Activated naive CD4-positive, alpha-beta T cell treated with anti-CD3 and anti-CD28 coated beads, Interleukin-2, amount 50 U/mL, for 16 hours (primary cell): ENCODE results near the gene LRGUK.
"Not testable (repeated sequence)": the region's sequence is repeated elsewhere in the genome, so short reads cannot be mapped to it uniquely, and the experiment has no call there.

ENCODE experiments used
- DNase-seq: peaks from one replicate; pipeline ENCODE4 v3.0.0-alpha.2; 2020

The LRGUK gene

DNA sequence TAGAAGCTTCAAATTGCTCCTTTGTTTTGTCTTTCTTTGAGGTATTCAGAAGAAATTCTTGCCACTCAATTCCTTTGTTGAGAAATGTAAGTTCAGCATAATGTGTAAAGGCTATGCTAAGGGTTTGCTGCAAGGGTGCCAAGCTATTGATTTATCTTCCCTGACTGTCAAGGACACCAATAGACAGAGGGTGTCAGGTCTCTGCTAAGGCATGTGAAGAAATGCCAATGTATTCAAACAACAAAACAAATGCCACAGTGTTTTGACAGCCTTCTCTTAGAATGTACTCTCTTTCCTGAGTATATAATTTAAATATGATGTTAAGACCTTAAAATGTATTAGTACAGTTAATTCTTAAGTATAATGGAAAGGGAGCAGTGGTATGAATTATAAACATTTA lies 62.4 kb downstream of the LRGUK start:
- DNase-seq, result no peak

DNA sequence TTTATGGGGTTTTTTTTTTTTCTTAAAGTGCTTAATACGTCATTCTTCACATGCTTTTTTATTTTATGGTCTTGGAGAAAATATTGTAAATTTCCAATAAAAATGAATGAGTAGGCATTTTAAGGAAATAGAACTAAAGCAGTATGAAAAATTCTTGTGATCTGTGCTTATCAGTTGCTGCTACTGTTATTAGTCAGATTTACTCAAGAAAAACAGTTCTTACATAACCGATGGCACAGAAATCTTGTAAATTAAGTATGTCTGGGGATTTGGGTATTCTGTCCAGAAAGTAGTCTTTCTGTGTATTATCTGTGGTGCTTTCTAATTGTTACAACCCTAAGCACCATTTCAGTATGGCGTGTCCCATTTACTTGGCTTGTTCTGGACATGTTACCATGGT lies 64.7 kb downstream of the LRGUK start:
- no peak for DNase-seq

DNA sequence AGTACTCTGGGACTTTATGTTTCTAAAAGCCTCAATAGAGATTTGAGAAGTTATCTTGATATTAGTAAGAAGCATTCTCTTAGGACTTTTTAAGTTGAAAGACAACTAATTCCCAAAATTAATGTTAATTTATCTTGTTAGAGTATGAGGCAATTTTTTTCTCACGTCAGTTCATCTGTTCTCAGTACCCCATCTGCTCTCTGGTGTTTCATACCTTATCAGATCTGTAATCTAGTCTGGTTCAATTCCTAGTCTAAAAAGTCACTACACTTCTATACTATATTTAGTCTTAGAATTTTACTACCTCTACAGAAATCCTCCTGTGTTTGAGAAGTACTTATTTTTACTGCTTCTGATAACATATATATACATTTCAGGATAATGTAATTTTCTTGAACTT lies 66.1 kb downstream of the LRGUK start:
- DNase-seq, result no peak

DNA sequence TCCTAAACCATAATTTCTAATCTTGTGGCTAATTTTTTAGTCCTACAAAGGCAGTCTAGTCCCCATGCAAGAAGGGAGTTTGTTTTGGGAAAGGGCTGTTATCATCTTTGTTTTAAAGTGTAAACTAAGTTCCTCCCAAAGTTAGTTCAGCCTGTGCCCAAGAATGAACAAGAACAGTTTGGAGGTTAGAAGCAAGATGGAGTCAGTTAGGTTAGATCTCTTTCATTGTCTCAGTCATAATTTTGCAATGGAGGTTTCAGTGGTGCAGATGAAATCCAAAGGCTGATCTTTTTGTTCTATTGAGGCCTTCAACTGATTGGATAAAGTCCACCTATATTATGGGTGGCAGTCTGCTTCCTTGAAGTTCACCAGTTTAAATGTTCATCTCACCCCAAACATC lies 68.1 kb downstream of the LRGUK start:
- no peak for DNase-seq

DNA sequence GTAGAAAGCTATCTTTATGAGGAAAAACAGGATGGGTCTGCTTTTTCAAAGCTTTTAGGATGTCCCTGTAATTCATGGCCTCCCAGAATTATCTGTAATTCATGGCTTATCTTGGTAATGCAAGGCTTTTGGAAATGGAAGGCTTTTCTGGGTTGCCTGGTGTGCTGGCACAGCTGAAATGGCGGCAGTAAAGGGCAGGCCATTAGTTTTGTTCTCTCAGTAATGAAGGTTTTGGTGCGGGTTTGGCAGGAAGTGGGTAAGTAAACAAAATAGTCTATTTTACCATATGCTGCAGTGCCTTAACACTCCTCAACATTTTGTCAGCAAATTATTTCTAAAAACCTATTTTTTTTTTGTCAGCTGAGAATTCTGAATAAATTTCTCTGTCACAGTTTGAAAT lies 69.3 kb downstream of the LRGUK start:
- no peak for DNase-seq

DNA sequence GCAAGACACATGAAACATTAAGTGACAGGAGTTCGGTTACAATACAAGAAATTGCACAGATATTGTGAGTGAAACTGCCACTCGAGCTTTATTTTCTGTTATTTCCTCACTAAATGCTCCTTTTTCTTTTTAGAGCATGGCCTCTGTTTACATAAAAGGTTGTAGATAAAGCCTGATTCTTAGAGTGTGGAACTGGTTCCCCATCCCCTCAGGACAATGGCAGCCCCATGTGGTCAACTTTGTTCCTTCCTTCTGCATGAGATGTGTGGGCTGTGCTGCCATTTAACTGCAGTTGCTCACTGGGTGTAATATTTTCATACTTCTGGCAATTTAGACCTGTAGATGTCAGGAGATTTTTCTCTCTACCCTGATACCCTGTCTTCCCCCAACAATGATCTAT lies 70.2 kb downstream of the LRGUK start:
- no peak for DNase-seq

DNA sequence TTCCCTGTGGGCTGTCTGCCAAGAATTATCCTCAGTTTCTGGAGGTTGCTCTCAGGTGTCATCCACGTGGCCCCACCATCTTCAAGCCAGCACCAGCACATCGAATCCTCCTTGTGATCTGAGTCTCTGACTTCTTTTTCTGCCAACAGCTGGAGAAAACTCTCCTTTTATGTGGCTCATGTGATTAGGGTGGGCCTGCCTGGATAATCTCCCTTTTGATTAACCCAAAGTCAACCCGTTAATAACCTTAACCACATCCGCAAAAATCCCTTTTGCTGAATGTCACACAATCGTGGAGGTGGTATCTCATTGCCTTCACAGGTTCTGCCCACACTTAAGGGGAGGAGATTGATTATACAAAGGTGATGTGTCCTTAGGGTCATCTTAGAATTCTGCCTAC lies 73.8 kb downstream of the LRGUK start:
- DNase-seq, result no peak

DNA sequence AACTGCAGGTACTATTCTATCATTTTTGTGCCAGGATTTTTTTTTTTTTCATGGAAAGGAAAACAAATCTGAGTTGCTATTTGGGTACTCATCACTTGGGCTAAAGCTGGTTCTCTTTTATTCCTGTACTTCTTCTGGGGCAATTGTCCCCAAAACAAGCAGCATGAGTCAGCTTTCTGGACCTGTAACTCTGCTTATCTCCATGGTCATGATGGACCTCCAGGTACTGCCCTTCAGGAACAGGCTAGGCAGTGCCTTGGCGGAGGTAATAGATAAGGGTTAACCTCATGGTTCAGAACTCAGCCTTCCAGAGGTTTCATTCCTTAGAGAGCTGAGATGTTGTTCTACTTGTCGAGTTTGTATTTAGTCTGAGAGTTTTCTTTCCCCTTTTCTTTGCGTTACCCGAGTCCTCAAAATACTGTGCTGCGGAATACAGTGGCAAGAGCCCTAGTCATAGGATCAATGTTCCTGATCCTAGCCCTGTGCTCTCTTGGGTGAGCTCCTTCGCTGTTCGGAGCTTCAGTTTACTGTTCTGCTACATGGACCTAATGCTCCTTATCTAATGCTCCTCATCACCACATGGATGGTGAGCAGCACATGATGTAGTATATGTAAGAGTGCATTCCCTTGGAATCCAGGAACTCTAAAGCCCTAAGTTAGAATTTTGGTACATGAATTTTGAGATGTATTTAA lies 74.6 kb downstream of the LRGUK start:
- DNase-seq, result no peak

DNA sequence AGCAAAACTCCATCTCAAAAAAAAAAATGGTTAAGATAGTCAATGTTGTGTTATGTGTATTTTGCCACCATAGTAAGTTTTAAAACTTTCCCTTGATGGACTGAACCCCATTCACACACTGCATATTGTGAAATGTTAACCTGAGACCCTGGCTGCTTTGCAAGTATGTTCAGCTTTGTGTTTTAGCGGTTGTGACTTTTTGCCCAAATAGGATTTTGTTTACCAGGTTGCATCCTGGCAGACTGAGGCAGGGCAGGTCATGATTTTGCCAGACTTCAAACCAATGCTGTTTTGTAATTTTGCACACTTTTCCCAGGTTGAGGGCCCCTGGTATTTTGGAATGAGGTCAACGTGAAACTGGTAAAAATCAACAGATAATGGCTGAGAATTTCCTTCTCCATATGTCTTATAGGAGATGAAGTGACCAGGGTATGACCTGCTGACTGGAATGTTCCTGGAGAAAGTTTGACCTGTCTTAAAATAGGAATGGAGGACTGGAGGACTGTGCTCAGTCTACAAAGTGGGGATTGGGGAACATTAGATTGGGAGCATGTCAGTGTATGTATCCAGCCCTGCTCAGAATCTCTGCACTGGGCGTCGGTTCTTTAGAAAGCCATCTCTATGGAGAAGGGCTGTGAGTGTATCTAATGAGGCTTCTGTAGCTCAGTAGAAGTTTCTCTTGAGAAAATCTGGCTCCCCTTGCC lies 76.2 kb downstream of the LRGUK start:
- no peak for DNase-seq

DNA sequence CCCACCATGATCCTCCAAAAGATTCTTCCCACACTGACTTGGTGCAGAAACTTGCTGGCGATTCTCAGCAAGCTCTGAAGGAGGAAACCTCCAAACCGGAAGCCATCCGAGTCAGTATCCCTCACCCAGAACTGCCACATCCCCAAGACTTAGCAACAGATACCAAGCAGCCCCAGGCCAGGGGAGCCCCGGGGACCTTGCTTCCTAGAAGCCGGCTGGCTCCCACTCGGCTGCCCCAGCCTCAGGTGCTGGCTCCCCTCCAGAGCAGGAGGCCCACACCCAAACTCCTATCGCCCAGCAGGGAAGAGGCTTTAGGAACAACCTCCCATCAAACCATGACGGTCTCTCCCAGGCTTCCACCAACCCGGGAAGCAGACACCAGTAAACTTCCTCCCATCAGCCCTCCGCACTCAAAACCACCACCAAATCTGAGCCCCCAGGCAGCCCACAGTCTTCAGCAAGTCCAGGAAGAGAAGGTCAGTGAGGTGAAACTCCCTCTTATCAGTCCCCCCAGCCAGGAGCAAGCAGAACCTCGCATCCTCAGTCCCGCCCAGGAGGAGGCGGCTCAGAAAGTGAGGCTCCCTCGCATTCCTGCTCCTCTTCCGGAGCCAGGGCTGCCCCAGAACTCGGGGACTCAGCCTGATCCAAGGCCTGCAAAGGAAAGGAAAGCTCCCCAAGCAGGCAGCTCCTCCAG lies 82.3 kb downstream of the LRGUK start:
- no peak for DNase-seq

DNA sequence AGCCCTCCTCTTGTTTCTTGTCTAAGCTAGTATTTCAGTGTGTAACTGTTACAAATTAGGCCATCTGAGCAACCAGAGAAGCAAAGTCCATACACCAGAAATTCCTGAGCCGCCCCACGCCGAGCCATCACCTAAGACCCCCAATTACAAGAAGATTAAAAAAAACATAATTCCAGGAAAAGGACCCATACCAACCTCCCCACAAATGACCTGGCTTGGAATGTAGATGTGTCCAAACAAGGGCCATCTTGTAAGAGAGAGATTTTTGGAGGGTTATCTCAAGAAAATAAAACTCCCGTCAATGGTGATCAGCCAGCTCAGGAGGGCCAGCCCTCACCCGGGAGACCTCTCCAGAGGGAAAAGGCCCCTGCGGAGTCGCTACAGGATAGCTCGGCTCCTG lies 83.1 kb downstream of the LRGUK start:
- no peak for DNase-seq

DNA sequence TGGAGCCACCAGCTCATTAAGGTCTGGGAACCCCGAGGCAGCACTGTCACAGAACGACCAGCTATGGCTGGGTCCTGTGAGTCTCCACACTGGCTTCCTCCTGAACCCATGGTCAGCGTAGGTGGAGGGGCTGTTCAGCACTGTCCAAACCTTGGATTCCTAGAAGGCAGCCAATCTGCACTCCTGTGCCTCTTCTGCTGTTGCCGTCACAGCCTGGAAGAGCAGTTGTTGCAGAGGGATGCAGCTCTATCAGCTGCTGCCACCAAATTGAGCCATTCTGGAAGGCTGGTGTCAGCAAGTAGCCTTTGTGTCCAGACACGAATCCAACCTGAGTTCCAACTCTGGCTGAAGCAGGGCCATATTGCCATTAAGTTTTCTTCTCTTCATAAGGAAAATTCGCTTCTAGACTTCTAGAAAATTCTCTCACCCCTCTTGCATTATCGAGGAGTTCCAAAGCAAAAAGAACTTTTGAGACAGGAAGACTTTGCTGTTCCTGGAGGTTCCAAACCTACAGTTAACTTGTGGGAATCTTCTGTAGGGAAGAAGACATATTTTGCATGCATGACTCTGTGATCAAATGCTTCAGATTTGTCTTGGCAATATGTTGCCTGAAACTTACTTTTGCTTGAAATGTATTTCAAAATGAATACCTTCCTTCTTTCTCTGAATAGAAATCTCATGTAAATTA lies 84.0 kb downstream of the LRGUK start:
- no peak for DNase-seq

DNA sequence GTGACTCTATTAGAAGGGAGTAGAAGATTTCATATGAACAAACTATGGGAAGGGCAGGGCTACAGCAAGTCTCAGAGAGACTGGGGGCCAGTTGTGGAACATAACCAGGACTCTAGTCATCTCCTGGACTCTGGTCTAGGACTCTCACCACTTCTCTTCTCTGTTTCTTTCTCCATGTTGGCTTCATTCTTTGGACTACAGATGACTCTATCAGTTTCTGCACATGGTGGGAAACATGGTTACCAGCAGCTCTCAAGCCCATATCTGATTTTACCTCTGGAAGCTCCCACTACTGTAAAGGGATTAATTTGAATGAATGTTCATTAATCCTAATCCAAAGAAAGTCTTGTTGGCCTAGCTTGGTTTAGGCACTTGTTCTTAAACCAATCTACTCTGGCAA lies 84.7 kb downstream of the LRGUK start:
- DNase-seq, result no peak

DNA sequence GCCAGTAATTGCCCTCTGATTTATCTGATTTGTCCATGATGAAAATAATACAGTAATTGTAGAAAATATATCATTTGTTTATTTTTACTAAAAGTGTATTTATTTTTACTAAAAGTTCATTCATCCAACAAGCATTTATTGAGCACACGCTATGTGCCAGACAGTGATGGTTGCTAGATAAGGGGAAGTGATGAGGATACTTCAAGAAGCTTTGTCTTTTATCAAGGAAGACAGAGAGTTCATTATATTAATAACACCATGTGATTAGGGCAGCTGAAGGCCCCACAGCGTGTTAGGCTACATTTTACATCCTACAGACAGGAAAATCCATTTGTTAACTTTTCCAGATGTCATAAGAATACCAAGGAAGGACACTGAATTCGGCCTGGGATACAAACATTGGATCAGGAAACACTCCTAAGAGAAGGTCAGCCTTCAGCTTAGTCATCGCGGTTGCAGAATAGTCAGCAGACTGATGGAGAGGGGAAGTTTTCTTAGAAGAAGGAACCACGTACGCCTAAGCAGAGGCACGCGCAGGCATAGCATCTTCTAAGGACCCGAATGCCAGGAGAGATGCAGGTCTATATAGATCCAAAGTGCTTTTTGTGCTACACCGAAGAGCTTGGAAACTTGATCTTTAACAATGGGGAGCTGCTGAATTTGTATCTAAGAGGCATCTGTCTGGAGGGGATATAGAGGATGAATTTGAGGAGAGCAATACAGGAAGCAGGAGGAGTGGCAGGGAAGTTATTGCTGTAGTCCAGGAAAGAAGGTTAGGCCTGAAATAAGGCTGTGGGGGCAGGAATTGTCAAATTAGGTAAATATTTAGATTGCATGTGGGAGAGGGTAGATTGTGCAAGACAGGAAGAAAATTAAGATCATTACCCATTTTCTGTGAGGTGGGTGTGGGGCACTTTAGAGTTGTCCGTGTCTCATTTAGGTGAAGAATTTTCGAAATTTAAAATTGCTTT lies 85.7 kb downstream of the LRGUK start:
- DNase-seq, result no peak

DNA sequence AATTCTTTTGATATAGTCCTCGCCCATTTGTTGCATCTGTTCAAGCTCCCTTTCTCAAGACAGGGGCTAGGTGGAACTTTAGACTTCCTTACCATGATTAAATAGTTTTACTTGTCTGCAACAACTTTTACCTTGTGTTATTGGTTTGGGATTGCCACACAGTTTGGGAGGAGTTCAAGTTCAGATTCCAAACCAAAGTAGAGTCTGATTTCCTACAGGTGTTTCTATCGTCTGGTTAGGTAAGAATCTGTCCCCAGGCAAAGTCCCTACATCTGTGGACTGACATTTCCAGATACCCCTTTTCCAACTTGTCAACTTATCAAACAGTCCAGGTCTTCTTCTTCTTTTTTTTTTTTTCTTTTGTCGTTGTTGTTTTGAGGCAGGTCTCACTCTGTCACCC lies 93.1 kb downstream of the LRGUK start:
- DNase-seq, result no peak

DNA sequence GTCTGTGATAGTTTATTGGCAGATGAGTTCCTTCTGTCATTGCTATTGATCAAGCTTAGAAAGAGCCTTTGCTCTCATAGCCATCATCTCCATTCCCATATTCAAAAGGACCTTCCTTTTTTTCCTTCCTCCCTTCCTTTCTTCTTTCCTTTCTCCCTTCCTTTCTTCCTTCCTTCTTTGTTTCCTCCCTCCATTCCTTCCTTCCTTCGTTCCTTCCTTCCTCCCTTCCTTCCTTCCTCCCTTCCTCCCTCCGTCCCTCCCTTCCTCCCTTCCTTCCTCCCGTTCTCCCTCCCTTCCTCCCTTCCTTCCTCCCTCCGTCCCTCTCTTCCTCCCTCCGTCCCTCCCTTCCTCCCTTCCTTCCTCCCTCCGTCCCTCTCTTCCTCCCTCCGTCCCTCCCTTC lies 104.2 kb downstream of the LRGUK start:
- DNase-seq, result not testable (repeated sequence)

DNA sequence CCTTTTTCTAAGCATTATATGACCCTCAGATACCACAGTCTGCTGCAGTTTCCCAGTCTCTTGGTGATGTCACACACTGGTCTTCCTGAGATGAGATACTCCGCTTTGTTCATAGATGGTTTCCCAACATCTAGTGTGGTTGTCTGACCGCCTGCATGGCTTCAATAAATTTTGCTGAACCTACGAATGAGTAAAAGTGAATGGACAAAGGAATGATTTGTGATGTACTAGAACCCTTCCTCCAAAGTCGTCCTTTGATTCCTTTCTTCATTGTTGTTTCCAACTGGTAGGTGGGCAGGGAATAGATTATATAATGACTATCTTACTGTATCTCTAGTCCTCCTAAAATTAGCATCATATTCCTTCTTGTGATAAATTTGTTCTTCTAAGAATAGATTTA lies 107.1 kb downstream of the LRGUK start:
- DNase-seq, result no peak

DNA sequence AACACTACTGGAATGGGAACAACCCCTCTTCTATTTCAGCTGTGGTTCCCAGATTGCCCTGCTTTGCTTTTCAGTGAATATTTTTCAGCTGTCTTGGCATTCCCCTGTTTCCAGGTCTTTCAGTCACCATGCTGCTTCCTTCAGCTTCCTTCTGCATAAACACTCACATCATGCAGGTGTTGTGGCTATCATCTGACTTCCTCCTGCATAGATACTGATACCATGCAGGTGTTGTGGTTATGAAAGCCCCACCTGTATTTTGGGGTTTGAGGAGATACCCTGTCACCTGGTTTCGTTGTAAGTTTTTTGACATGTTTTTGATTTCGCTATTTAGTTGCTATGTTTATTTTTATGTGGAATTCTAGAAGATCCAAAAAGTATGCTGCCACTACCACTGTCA lies 118.1 kb downstream of the LRGUK start:
- DNase-seq, result no peak

DNA sequence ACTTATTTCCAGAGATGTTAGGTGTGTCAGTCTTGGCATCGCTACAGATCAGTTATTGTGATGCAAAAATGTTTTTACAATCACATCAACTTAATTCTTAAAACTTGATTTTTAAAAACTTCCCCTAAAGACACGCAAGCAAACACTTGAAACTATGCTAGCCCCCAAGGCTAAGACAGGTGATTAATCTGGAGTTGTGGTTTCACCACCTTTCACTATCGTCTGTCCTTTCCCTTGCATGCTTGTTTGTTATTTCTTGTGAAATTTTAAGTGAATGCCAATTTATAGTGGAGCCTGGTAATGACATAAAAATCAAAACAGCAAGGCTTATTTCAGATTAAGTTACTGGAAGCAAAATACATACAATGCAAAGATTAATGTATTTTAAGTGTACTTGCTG lies 119.2 kb downstream of the LRGUK start:
- DNase-seq, result no peak

DNA sequence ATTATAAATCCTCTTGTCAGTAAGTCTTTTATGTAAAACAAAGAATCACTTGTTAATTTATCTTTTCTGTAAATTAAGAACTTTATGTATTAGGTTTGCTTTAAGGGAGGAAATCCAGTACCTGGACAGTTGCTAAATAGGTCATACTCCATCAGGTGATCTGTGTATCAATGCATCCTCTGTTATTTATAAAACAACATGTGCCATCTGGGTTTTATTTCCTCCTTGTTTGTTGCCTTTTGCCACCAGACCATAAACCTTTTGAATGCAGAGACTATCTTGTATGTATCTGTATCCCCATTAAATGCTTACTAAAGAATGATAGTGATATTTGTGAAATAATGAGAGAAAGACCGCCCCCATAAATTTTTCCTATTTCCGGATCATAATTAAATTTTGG lies 119.6 kb downstream of the LRGUK start:
- no peak for DNase-seq

DNA sequence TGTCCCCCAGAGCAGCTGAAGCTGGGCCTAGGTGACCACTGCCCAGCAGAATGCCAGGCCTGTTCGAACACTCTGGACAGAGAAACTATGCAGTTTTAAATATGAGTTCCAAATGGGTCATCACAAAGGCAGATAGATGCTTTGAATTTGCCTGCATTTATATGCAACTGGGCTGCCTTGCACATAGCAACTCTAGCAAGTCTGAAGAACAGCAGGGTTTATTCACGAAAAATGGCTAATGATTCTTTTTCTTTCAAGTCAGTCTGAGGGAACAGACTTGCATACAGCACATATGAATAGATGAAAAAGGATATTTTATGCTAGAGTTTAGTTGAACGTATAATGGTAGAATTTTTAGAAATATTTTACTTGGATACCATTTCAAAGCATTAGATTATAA lies 121.1 kb downstream of the LRGUK start:
- no peak for DNase-seq

DNA sequence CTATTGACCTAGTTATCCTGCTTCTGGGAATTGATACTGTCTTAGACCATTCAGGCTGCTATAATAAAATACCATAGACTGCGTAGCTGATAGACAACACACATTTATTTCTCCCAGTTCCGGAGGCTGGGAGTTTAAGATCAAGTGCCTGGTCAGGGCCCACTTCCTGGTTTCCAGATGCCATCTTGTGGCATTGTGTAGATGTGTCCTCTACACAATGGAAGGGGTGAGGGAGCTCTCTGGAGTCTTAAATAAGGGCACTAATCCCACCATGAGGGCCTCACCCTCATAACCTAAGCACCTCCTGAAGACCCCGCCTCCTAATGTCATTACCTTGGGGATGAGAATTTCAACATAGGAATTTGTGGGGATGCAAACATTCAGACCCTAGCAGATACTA lies 127.2 kb downstream of the LRGUK start:
- no peak for DNase-seq

DNA sequence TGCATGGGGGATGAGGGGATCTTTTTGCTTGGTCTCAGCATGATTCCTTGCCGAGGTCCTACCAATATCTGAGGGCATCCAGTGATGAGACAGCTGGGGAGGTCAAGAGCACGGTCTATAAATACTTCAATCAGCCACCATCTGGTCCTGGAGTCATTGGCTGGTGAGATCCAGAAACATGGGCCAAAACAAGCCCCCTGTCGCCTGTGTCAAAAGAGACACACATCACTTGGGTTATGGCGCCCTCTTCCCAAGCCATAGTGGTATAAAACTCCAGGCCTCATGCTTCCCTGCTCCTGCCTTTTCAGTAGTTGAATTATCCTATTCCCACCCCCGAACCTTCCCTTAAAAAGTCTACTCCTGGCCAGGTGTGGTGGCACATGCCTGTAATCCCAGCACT lies 128.7 kb downstream of the LRGUK start:
- no peak for DNase-seq
